Type B pancreatic cell (in vitro differentiated cells): ENCODE data around the gene ATG16L2. TPM values are rescaled to one million over a fixed set of nuclear protein-coding genes. Genes with fewer than 3 reads are reported as not detected.
"Not testable (repeated sequence)": the region's sequence is repeated elsewhere in the genome, so short reads cannot be mapped to it uniquely, and the experiment has no call there.

Experiments used
- DNase-seq: peaks from one replicate; pipeline ENCODE4 v3.0.0; 2021; ENCODE audit warnings: mixed read lengths; ENCODE audit not compliant: unreplicated experiment; ENCODE audit errors: extremely low spot score
- H3K27ac Mint-ChIP-seq: 2 replicates; pipeline ENCODE4 v1.8.0; 2021; ENCODE audit warnings: mild to moderate bottlenecking, mixed read lengths
- H3K27me3 Mint-ChIP-seq: 2 replicates; pipeline ENCODE4 v1.8.0; 2021; ENCODE audit warnings: mixed read lengths
- H3K36me3 Mint-ChIP-seq: 2 replicates; pipeline ENCODE4 v1.8.0; 2021; ENCODE audit warnings: mixed read lengths
- H3K4me1 Mint-ChIP-seq: one replicate; pipeline ENCODE4 v1.8.0; 2021; ENCODE audit warnings: mixed read lengths; ENCODE audit not compliant: unreplicated experiment
- H3K4me3 Mint-ChIP-seq: 2 replicates; pipeline ENCODE4 v1.8.0; 2021; ENCODE audit warnings: mild to moderate bottlenecking, mixed read lengths
- H3K9me3 Mint-ChIP-seq: 2 replicates; pipeline ENCODE4 v1.8.0; 2021; ENCODE audit warnings: mixed read lengths
- CTCF ChIP-seq: fragments of 200-600 bp; sonication (generic); conservative IDR thresholded peaks from 2 replicates; pipeline ENCODE4 v1.5.0; 2021; ENCODE audit warnings: antibody characterized with exemption, mild to moderate bottlenecking
- total RNA-seq: library from RNA; stranded (reverse); gene quantifications from 2 replicates; pipeline ENCODE4 v1.2.1, GENCODE V29; 2021; ENCODE audit warnings: low replicate concordance

Gene ATG16L2
- total RNA-seq, 1 donor from 2014 or later: 29.5 TPM

DNA sequence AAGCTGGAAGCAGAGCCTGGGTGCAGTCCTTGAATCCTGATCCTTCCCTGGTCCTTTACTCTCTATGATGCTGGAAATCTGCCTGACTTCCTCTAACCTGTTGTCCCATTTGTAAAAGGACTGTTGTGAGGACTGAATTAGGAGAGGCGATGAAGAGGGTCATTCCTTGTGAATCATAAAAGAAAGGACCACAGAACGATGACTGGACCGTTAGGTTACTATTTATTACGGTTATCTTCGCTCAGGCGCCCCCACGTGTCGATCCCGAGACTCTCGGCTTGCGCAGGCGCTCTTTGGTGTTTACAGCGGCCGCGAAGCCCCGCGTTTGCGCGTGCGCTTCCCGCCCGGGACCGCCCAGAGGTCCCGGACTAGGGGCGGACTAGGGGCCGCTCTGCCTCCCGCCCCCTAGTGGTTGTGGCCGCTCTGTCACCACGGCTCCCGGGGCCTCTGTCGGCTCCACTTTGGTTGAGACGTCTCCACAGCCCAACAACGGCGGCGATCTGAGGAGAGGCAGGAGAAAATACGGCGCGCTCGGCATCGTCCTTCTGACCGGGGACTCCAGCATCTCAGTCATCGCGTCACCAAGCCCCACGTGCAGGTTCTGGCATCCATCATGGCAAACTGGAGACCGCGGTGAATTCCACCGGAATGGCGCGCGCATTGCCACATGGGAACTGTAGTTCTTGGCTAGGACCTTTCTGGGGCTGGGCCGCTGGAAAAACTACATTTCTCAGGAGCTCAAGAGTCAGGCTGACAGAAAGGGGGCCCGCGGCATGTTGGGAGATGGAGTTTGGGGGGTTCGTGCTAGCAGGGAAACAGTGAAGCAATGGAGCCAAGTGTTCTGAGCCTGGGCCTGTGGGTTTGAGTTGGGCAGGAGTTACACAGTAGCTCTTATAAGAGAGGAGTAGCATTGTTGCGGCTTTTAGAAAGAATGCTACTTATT lies 20.5 kb upstream of the ATG16L2 start, which contains the start of gene STARD10:
STARD10 (minus strand) TSS at position 623 of the 943 bp plus-strand sequence. CDS start 12,866 bp downstream, outside the sequence.
- H3K4me3 Mint-ChIP-seq: peak within 1 kb of the TSS; percentile 98
- H3K9me3 Mint-ChIP-seq: no peaks in the 10 kb centered on the region
- no peaks in the 10 kb centered on the region for H3K36me3 Mint-ChIP-seq
- peaks cover 30% of the 10 kb centered on the region for H3K4me1 Mint-ChIP-seq
- H3K27me3 Mint-ChIP-seq: no peaks in the 10 kb centered on the region
- H3K27ac Mint-ChIP-seq: peak within 1 kb of the TSS; percentile 97
- peak; percentile 97 for DNase-seq
- peak; percentile 100 for TF ChIP-seq CTCF

GRCh38 chr11:72798361-72798760 lies 15.8 kb upstream of the ATG16L2 start:
- DNase-seq: no peak
- no peak overlapping the region for H3K27ac Mint-ChIP-seq
- peaks cover 22% of the 10 kb centered on the region for H3K4me1 Mint-ChIP-seq
- H3K4me3 Mint-ChIP-seq: no peak overlapping the region
- H3K27me3 Mint-ChIP-seq: no peaks in the 10 kb centered on the region
- no peaks in the 10 kb centered on the region for H3K9me3 Mint-ChIP-seq
- no peaks in the 10 kb centered on the region for H3K36me3 Mint-ChIP-seq
- no peak for TF ChIP-seq CTCF

- Mint-ChIP-seq H3K36me3 (no peaks in the 10 kb centered on the region), H3K4me1 (peaks cover 14% of the 10 kb centered on the region), H3K9me3 (no peaks in the 10 kb centered on the region), H3K27me3 (no peaks in the 10 kb centered on the region), H3K4me3 (no peak overlapping the region), H3K27ac (no peak overlapping the region)
- no peak for DNase-seq
- TF ChIP-seq CTCF: no peak
Observed at GRCh38 chr11:72799441-72799840, 14.8 kb upstream of the ATG16L2 start.

DNA sequence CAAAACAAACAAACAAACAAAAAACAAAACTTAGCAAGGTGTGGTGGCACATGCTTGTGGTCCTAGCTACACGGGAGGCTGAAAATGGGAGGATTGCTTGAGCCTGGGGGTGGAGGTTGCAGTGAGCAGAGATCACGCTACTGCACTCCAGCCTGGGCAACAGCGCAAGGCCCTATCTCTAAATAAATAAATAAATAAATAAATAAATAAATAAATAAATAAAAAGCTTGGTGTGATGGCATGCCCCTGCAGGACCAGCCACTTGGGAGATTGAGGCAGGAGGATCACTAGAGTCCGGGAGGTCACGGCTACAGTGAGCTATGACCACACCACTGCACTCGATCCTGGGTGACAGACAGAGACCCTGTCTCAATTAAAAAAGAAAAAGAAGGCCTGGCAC lies 11.4 kb upstream of the ATG16L2 start:
- no peaks in the 10 kb centered on the region for H3K27me3 Mint-ChIP-seq
- no peaks in the 10 kb centered on the region for H3K9me3 Mint-ChIP-seq
- no peak overlapping the region for H3K27ac Mint-ChIP-seq
- peaks cover 16% of the 10 kb centered on the region for H3K4me1 Mint-ChIP-seq
- no peaks in the 10 kb centered on the region for H3K36me3 Mint-ChIP-seq
- no peak overlapping the region for H3K4me3 Mint-ChIP-seq
- no peak for TF ChIP-seq CTCF
- no peak for DNase-seq

- H3K9me3 Mint-ChIP-seq: no peaks in the 10 kb centered on the region
Observed at GRCh38 chr11:72805216-72805615, 9.0 kb upstream of the ATG16L2 start.

GRCh38 chr11:72806378-72806777 lies 7.8 kb upstream of the ATG16L2 start:
- H3K9me3 Mint-ChIP-seq, H3K4me3 Mint-ChIP-seq, DNase-seq, H3K27ac Mint-ChIP-seq, H3K36me3 Mint-ChIP-seq, H3K27me3 Mint-ChIP-seq: not testable (repeated sequence)
- peaks cover 13% of the 10 kb centered on the region for H3K4me1 Mint-ChIP-seq

More at GRCh38 chr11:72805216-72805615, 9.0 kb upstream of the ATG16L2 start:
- H3K4me3 Mint-ChIP-seq: no peak overlapping the region
- DNase-seq: no peak
- H3K4me1 Mint-ChIP-seq: peaks cover 13% of the 10 kb centered on the region
- H3K27ac Mint-ChIP-seq: no peak overlapping the region
- no peaks in the 10 kb centered on the region for H3K27me3 Mint-ChIP-seq
- TF ChIP-seq CTCF: no peak
- H3K36me3 Mint-ChIP-seq: peaks cover 3% of the 10 kb centered on the region
